WI38 (cell line): ENCODE measurements around the gene CYP26C1.

Experiments used
- H3K4me3 ChIP-seq: 2 replicates; pipeline ENCODE4 v1.5.1; 2011; ENCODE audit warnings: low read depth, mild to moderate bottlenecking, control low read depth, low read length
- TF ChIP-seq, protein P1 (sequence below): IDR thresholded peaks from 2 replicates; pipeline ENCODE4 v1.5.1; 2012; ENCODE audit warnings: low read depth, mild to moderate bottlenecking, control low read depth, low read length

CYP26C1 gene

DNA sequence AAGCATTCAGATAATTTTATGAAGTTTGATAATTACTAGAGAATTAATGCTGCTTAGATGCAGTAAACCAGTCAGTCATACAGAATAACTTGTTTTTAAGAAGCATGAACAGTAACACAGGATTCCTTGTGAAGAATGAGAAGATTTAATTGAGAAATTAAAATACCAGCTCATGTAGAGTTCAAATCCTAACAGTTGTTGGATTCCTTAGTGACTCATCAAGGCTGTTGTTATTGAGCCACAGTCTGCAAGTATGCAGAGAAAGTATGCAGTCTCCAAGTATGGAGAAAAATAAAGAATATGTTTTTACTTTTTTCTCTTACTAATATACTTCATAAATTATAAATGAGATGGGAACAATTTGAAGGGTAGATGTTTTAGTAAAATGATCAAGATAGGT lies 30.2 kb upstream of the CYP26C1 start:
- TF ChIP-seq, protein P1, sequence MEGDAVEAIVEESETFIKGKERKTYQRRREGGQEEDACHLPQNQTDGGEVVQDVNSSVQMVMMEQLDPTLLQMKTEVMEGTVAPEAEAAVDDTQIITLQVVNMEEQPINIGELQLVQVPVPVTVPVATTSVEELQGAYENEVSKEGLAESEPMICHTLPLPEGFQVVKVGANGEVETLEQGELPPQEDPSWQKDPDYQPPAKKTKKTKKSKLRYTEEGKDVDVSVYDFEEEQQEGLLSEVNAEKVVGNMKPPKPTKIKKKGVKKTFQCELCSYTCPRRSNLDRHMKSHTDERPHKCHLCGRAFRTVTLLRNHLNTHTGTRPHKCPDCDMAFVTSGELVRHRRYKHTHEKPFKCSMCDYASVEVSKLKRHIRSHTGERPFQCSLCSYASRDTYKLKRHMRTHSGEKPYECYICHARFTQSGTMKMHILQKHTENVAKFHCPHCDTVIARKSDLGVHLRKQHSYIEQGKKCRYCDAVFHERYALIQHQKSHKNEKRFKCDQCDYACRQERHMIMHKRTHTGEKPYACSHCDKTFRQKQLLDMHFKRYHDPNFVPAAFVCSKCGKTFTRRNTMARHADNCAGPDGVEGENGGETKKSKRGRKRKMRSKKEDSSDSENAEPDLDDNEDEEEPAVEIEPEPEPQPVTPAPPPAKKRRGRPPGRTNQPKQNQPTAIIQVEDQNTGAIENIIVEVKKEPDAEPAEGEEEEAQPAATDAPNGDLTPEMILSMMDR, result no peak
- H3K4me3 ChIP-seq, result no peak overlapping the region

DNA sequence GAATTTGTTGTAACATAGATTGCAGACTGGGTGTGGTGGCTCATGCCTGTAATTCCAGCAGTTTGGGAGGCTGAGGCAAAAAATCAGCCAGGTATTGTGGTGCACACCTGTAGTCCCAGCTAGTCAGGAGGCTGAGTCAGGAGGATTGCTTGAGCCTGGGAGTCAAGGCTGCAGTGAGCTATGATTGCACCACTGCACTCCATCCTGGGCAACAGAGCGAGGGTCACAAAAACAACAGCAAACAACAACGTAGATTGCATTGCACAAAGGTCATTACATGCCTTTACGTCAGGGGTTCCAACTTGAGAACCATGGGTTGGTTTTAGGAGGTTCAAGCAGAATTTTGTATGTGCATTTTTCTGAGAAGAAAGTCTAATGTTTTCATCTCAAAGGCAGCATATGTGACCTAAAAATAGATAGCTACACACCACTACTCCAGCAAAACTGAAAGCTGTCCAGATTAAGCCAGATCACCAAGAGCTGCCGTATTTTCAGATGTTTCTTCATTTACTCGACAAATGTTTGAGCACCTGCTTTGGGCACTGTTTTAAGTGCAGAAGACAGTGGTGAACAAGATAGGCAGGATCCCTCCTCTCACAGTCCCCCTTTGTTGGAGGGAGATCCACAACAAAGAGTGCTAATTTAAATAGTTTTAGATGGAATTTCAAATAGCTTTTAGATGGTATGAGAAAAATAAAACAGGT lies 28.3 kb upstream of the CYP26C1 start:
- no peak overlapping the region for H3K4me3 ChIP-seq
- TF ChIP-seq, protein P1, result no peak

DNA sequence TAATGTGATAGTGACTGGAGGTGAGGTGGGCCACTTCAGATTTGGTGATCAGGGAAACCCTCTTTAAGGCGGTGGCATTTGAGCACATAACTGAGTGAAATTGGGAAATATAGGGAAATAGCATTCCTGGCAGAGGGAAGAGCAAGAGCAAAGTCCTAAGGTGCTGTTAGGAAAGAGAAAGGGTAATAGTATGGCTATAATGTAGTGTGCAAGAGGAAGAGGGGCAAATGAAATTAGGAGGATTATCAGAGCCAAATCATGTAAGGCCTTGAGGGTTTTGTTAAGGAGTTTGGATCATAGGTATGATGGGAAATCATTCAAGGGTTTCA lies 27.8 kb upstream of the CYP26C1 start:
- TF ChIP-seq, protein P1, result no peak
- no peak overlapping the region for H3K4me3 ChIP-seq

DNA sequence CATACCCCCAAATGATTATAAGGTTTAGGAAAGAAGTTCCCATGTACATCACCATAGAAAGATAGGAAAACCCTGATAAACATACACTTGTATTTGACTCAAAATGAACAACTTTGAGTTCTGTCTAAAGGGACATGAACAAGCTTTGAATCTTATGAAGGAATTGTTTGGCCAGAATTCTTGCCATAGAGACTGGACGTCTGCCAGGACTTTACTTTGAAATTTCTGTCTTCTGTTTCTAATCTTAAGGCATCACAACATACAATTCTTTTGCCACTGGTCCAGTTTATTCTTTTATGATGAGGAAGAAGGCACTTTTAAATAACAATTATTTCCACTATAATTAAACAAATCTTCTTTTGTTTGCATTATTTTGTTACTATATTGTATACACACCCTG lies 26.2 kb upstream of the CYP26C1 start:
- TF ChIP-seq, protein P1, result no peak
- H3K4me3 ChIP-seq, result no peak overlapping the region

DNA sequence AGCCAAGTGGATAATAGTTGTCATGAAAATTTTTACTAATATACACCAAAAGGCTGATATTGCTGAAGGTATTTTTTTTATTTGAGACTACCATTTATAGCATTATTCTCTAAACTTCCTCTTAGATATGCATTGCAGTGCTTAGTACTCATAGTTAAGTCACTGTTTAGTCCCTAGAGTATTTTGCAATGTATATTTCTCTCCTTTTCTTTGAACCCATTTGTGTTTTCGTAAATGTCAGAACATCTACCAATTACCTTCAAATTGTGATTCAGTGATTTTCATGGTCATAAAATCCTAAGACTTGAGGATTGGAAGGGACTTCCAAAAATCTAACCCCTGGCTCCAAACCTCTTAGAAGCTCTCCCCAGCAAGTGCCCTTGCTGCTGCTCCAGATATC lies 21.5 kb upstream of the CYP26C1 start:
- no peak overlapping the region for H3K4me3 ChIP-seq
- TF ChIP-seq, protein P1, result no peak

DNA sequence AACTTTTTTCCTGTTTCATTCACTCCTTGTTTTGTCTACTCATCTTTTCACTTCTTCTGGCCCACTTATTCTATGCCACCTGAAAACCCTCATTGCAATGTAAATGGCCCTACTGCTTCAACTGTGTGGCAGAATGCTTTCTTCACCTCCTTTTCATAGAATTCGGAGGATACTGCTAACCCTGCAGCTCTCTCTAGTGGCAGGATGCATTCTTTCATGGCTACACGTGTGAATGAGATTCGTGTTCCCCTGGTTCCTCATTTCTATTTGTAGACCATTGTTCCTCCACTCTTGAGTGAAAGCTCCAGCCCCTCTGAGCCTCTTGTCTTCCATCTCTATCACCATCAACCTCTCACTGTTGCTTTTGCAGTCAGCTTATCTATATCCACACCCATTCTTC lies 20.9 kb upstream of the CYP26C1 start:
- no peak overlapping the region for H3K4me3 ChIP-seq
- TF ChIP-seq, protein P1, result peak; percentile 47; the same call in 1 of the 2 replicates

DNA sequence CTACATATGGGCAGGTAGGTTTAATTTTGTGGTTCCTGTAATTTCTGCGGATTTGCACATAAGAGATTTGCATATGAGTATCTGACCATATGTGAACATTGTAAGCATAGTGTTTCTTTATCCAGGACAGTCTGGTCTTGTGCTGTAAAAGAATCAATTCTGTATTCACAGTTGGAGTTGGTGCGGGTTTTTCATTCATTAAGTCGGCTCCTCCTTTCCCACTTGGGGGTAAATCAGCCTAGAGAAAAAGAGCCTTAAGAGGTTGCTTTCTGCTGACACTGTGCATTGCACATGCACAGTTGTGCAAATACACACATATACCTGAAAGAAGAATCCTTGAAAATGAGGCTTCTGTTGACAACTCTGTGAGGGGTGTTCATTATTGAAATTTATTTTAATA lies 6.1 kb upstream of the CYP26C1 start:
- no peak overlapping the region for H3K4me3 ChIP-seq
- TF ChIP-seq, protein P1, result no peak
